IPS-15b (cell line): ENCODE measurements around the gene PARP15.
"Not testable (repeated sequence)": the region's sequence is repeated elsewhere in the genome, so short reads cannot be mapped to it uniquely, and the experiment has no call there.

ENCODE experiments used
- H3K27me3 ChIP-seq: one replicate; pipeline ENCODE4 v1.6.1; 2013; ENCODE audit warnings: low read length; ENCODE audit not compliant: control insufficient read depth, insufficient read depth
- H3K36me3 ChIP-seq: one replicate; pipeline ENCODE4 v1.6.1; 2013; ENCODE audit warnings: low read length; ENCODE audit not compliant: control insufficient read depth, insufficient read depth
- H3K4me1 ChIP-seq: one replicate; pipeline ENCODE4 v1.6.1; 2013; ENCODE audit warnings: mild to moderate bottlenecking, low read length; ENCODE audit not compliant: control insufficient read depth, insufficient read depth
- H3K4me3 ChIP-seq: one replicate; pipeline ENCODE4 v1.5.1; 2013; ENCODE audit warnings: low read depth, low read length
- H3K9ac ChIP-seq: one replicate; pipeline ENCODE4 v1.6.1; 2013; ENCODE audit warnings: low read depth, mild to moderate bottlenecking, low read length
- H3K9me3 ChIP-seq: one replicate; pipeline ENCODE4 v1.6.1; 2013; ENCODE audit warnings: mild to moderate bottlenecking, low read length; ENCODE audit not compliant: control insufficient read depth, insufficient read depth

PARP15 gene

DNA sequence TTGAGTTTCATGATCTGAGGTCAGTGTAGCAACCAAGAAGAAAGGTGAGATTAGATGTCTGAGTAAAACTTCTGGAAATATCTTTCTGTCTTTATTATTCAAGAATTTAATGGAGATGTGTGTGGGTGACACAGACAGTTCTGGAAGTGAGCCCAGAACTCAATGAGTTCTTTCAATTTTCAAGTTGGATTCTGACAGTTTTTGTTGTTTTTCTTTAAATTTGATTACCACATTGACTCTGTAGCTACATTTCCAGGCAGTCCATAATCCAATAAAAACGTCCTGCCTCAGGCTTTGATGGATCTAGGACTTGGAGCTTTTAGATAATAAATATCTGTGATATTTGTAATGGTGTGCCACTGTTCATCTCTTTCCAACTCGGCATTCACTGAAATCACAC is 99.3 kb downstream of the PARP15 start:
- Histone ChIP-seq H3K4me1 (peaks cover 5% of the 10 kb centered on the region), H3K9ac (no peak overlapping the region), H3K4me3 (no peak overlapping the region), H3K36me3 (no peaks in the 10 kb centered on the region), H3K9me3 (no peaks in the 10 kb centered on the region), H3K27me3 (peaks cover 15% of the 10 kb centered on the region)

DNA sequence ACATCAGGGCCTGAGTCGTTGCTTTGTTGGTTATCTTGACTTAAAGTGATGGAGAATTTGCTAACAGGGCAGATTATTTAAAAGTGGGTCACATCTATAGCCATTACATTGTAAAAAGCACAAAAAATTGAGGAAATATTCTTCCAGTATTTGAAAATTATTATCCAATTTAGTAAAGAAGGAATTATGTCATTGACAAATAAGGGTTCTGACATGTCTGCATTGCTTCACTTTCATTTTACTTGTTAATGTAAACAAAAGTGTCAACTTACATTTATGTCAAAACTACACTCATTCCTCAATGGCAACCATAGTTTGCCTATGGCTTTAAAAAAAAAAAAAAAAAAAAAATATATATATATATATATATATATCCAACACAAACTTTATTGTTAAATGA is 99.8 kb downstream of the PARP15 start:
- H3K36me3 ChIP-seq: no peaks in the 10 kb centered on the region
- H3K4me3 ChIP-seq: no peak overlapping the region
- peaks cover 15% of the 10 kb centered on the region for H3K27me3 ChIP-seq
- H3K9ac ChIP-seq: no peak overlapping the region
- peaks cover 5% of the 10 kb centered on the region for H3K4me1 ChIP-seq
- H3K9me3 ChIP-seq: no peaks in the 10 kb centered on the region

DNA sequence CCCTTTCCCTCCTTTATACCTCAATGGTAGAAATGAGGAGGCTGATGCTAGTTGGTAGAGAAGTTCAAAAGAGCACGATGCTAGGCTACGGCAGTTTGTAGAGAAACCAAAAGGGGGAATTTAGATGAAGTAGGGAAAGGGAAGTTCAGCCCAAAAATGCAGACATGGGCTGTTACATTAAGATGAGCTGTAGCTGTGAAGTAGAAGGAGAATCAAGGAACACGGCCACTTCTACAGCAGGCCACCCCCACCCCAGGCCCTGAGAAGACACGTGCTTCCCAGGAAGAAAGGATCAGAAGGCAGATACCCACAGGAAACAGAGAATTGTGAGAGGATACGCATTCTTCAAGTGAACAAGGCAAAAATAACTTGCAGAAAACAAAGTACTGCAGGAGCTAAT is 101.1 kb downstream of the PARP15 start:
- no peak overlapping the region for H3K9ac ChIP-seq
- no peaks in the 10 kb centered on the region for H3K36me3 ChIP-seq
- H3K4me3 ChIP-seq: no peak overlapping the region
- peaks cover 15% of the 10 kb centered on the region for H3K27me3 ChIP-seq
- H3K9me3 ChIP-seq: no peaks in the 10 kb centered on the region
- peaks cover 5% of the 10 kb centered on the region for H3K4me1 ChIP-seq

DNA sequence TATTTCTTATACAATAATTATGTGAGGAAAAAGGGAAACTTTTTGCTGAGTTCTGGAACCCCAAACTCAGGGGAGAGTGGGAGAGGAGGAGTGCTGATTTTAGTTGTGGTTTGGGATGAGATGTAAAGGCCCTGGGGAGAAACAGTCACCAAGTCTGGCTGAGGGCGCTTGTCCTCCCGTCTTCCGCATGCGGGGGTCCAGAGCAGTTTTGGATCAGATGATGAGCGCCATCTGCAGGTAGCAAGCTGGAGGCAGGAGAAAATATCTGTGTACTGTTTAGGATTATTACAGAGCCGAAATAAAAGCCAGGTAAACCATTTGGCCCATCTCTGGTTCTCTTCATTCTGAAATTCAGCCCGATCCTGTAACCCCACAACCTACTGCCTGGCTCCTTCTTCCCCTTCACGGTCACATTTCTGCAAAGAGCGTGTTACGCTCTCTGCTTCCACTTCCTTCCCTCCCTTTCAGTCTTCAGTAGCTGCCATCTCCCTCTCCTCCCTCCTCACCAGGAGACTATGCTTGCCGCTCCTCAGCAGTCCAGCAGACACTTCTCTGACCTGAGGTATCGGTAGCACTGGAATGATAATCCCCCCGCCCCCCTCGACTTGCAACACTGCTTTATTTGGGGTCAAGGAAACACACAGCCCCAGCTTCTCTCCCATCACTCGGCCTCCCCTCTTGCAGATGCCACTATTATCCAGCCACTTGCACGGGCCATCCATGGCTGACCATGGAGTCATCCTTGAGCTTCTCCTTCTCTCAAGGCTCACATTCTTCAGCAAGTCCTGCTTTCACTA is 101.8 kb downstream of the PARP15 start:
- H3K27me3 ChIP-seq: peaks cover 15% of the 10 kb centered on the region
- no peaks in the 10 kb centered on the region for H3K9me3 ChIP-seq
- peaks cover 5% of the 10 kb centered on the region for H3K4me1 ChIP-seq
- peak overlapping the region; percentile 73 for H3K4me3 ChIP-seq
- H3K36me3 ChIP-seq: no peaks in the 10 kb centered on the region
- H3K9ac ChIP-seq: no peak overlapping the region

DNA sequence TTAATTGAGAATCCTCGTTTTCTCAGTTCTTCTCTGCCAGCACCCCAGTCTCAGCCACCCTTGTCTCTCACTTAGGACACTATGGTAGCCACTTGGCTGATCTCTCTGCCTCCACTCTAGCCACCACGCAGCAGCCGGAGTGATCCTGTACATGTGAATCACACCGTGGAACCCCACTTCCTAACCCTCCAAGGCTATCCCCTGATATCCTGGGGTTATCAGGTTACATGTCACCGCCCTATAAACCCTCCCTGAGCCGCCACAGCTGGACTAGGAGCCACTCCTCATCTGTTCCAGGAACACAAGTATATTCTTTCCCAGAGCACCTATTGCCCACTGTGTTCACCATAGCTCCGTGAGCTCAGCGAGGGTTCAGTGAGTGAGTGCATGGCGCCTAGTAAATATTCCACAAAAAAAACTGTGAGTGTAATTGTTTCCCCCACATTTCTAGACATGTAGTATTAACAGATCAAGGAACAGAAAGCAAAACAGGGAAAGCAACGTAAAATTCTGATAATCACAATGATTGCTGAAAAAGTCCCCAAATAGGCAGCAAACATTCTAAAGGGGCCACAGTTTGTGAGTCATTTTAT is 102.5 kb downstream of the PARP15 start:
- Histone ChIP-seq H3K4me1 (peaks cover 5% of the 10 kb centered on the region), H3K9me3 (no peaks in the 10 kb centered on the region), H3K36me3 (no peaks in the 10 kb centered on the region), H3K9ac (no peak overlapping the region), H3K4me3 (peak overlapping the region; percentile 73), H3K27me3 (peaks cover 15% of the 10 kb centered on the region)

DNA sequence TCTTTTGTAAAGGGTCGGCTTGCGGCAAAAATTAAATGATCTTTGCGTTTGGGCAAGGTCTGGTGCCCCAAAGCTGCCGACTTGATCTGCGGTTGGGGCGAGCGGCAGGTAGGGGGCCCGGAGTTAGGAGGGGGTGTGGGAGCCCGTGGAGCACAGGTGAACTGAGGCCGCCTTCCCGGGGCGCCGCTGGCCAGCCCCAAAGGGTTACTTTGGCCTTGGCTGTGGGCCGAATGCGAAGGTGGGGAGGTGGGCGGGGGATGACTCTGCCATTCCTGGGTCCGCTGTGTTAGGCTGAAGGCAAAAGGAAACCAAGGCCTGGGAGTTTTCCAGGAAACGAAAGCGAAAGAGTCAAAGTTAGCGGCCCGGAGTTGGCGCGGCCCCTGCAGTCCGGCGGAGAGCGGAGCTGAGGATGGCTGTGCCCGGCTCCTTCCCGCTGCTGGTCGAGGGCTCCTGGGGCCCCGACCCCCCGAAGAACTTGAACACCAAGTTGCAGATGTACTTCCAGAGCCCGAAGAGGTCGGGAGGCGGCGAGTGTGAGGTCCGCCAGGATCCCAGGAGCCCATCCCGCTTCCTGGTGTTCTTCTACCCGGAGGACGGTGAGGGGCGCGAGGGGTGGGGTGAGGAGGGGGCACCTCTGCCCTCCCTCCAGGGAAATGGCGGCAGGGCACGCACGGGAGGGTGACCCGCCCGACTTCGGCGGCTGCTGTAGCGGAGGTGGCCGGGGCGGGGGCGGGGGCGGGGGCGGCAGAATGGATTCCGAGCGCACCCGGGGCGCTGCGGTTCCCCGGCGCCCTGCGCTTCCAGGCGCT is 103.2 kb downstream of the PARP15 start, which contains the start of gene PARP14:
Gene PARP14 (plus strand): TSS at position 365 of the 809 bp plus-strand sequence. CDS start 45 bp downstream, at position 410.
- no peaks in the 10 kb centered on the region for H3K36me3 ChIP-seq
- peak within 1 kb of the TSS; percentile 55 for H3K9ac ChIP-seq
- peaks cover 15% of the 10 kb centered on the region for H3K27me3 ChIP-seq
- H3K4me3 ChIP-seq: peak within 1 kb of the TSS; percentile 73
- H3K4me1 ChIP-seq: peaks cover 5% of the 10 kb centered on the region
- H3K9me3 ChIP-seq: no peaks in the 10 kb centered on the region

DNA sequence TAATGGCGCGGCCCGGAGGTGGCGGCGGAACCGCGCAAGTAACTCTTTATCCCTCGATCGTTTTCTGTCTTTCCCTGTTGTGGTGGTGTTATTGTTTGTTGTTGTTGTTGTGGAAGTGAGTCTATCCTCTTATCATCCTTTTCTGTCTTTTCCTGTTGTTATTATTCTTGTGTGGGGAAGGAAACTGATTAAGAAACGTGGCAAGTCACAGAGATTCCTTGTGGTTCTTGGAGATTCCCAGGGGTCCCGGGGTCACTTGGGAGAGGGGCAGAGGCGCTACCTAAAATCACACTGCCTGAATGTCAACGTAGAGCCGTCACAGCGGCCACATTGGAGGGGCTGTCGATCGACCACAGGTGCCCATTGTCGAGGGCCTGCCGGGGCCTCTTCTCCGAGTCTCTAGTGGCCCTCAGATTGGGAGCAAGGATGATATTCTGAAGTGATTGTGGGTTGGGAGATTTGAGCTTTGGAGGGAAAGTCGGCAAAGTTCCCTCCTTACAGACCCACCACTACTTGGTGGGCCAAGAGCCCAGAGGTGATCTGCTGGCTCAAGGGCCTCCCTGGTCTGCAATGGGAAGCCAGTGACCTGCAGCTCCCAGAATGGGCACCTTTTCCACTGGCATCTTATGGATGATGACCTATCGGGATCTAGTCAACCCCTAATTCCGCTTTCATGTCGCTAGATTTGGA is 104.0 kb downstream of the PARP15 start:
- H3K9me3 ChIP-seq: no peaks in the 10 kb centered on the region
- peak overlapping the region; percentile 73 for H3K4me3 ChIP-seq
- H3K27me3 ChIP-seq: peaks cover 15% of the 10 kb centered on the region
- H3K9ac ChIP-seq: no peak overlapping the region
- H3K36me3 ChIP-seq: no peaks in the 10 kb centered on the region
- peaks cover 5% of the 10 kb centered on the region for H3K4me1 ChIP-seq

DNA sequence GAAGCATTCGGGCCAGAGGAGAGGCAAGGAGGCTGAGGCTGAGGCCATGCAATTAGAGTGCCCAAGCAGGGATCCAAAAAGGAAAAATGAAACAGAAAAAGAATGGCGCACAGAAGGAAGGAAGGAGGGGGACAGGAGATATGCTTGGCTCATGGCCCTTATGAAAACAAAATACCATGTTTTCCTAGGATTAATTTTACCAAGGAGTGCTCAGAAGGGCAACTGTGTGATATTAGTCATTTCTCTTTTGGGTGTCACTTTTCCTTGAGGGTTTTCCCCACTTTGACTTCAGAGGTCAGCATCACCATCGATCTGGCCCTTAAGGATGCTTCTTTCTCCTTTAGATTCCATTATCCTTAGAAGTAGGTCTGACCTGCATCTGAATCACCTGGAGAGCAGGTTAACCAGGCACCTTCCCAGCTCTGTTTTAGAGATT is 104.5 kb downstream of the PARP15 start:
- Histone ChIP-seq H3K27me3 (peaks cover 15% of the 10 kb centered on the region), H3K9ac (no peak overlapping the region), H3K4me1 (peaks cover 5% of the 10 kb centered on the region), H3K36me3 (no peaks in the 10 kb centered on the region), H3K9me3 (no peaks in the 10 kb centered on the region), H3K4me3 (no peak overlapping the region)

DNA sequence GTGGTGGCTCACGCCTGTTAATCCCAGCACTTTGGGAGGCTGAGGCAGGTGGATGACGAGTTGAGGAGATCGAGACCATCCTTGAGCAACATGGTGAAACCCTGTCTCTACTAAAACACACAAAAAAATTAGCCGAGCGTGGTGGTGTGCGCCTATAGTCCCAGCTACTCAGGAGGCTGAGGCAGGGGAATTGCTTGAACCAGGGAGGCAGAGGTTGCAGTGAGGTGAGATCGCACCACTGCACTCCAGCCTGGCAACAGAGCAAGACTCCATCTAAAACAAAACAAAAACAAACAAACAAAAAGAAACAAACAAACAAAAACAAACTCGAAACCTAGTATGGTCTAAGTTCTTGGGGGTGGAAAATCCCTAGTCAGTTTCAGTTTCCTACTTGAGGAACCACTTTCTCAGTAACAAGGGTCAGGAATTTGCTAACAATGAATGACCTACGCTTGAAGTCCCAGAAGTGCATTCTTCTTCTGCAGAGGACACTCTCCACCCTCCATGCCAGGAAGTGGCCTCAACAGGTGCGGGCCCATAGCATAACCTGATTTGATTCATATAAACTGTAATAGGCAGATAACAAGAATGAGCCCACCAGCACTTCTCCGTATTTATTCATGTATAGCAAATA is 105.4 kb downstream of the PARP15 start:
- H3K9ac ChIP-seq, H3K36me3 ChIP-seq, H3K9me3 ChIP-seq, H3K4me3 ChIP-seq, H3K4me1 ChIP-seq: not testable (repeated sequence)
- H3K27me3 ChIP-seq: peaks cover 15% of the 10 kb centered on the region

DNA sequence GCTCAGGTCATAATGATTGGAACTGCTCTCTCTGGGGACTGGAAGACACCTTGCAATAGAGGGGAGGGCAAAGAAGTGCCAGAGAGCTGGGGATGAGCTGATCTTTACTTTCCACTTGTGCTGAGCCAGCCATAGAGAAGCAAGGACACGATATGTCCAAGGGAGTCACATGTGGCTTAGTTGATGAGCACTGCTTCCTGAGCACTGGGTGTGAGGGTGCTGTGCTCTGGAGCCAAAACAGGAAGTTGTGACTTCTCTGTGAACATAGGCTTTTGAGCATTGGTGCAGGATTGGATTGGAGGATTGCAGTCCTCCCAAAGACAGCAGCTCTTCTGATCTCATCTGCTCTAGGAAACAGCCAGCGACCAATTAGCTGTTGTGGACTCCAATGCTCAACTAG is 109.8 kb downstream of the PARP15 start:
- Histone ChIP-seq H3K9ac (no peak overlapping the region), H3K4me3 (no peak overlapping the region), H3K4me1 (no peaks in the 10 kb centered on the region), H3K36me3 (no peaks in the 10 kb centered on the region), H3K9me3 (no peaks in the 10 kb centered on the region), H3K27me3 (no peaks in the 10 kb centered on the region)
